ENCODE data around the gene AMIGO3.

AMIGO3 gene

GRCh38 chr3:49738067-49738713 is 18.7 kb upstream of the AMIGO3 start:
- no peak for DNase-seq (ENCODE audit: low read depth in 1 of 2, low spot score in 1 of 2)
- no peak overlapping the region for H3K27ac ChIP-seq (replicated peaks)
- H3K27me3 ChIP-seq (ENCODE audit: insufficient read depth, poor library complexity, severe bottlenecking), result no peaks in the 10 kb centered on the region
- no peak overlapping the region for H3K4me3 ChIP-seq (replicated peaks; ENCODE audit: insufficient read depth, low read length)
- TF ChIP-seq REST (IDR thresholded peaks at IDR 0.05; ENCODE audit: insufficient replicate concordance, low read depth) (no peak), CTCF (IDR thresholded peaks at IDR 0.05; ENCODE audit: insufficient read depth, low read length) (no peak), POLR2AphosphoS5 (IDR thresholded peaks at IDR 0.05; ENCODE audit: low read depth) (no peak), GABPA (IDR thresholded peaks at IDR 0.05; ENCODE audit: low read depth) (no peak), SPI1 (IDR thresholded peaks at IDR 0.05; ENCODE audit: borderline replicate concordance, low read depth) (no peak)

GRCh38 chr3:49734752-49735151 is 15.3 kb upstream of the AMIGO3 start:
- Histone ChIP-seq H3K27ac (replicated peaks) (no peak overlapping the region), H3K27me3 (ENCODE audit: insufficient read depth, poor library complexity, severe bottlenecking) (no peaks in the 10 kb centered on the region), H3K4me3 (replicated peaks; ENCODE audit: insufficient read depth, low read length) (no peak overlapping the region)
- TF ChIP-seq REST (IDR thresholded peaks at IDR 0.05; ENCODE audit: insufficient replicate concordance, low read depth), result no peak
- TF ChIP-seq SPI1 (IDR thresholded peaks at IDR 0.05; ENCODE audit: borderline replicate concordance, low read depth), result no peak
- no peak for TF ChIP-seq GABPA (IDR thresholded peaks at IDR 0.05; ENCODE audit: low read depth)
- TF ChIP-seq POLR2AphosphoS5 (IDR thresholded peaks at IDR 0.05; ENCODE audit: low read depth), result no peak
- no peak for TF ChIP-seq CTCF (IDR thresholded peaks at IDR 0.05; ENCODE audit: insufficient read depth, low read length)
- no peak for DNase-seq (ENCODE audit: low read depth in 1 of 2, low spot score in 1 of 2)

GRCh38 chr3:49733551-49733950 is 14.1 kb upstream of the AMIGO3 start:
- peak in 1 of 2 experiments; percentile 29 for DNase-seq (ENCODE audit: low read depth in 1 of 2, low spot score in 1 of 2)
- Histone ChIP-seq H3K27me3 (ENCODE audit: insufficient read depth, poor library complexity, severe bottlenecking) (no peaks in the 10 kb centered on the region), H3K27ac (replicated peaks) (no peak overlapping the region), H3K4me3 (replicated peaks; ENCODE audit: insufficient read depth, low read length) (no peak overlapping the region)
- TF ChIP-seq CTCF (IDR thresholded peaks at IDR 0.05; ENCODE audit: insufficient read depth, low read length) (no peak), REST (IDR thresholded peaks at IDR 0.05; ENCODE audit: insufficient replicate concordance, low read depth) (no peak), GABPA (IDR thresholded peaks at IDR 0.05; ENCODE audit: low read depth) (no peak), SPI1 (IDR thresholded peaks at IDR 0.05; ENCODE audit: borderline replicate concordance, low read depth) (no peak), POLR2AphosphoS5 (IDR thresholded peaks at IDR 0.05; ENCODE audit: low read depth) (no peak)

Data from HL-60 (cell line).